WTC11 (cell line): ENCODE results near the gene GPR61. TPM values are rescaled to one million over a fixed set of nuclear protein-coding genes. Genes with fewer than 3 reads are reported as not detected.

ENCODE experiments used
- ATAC-seq: fragments of 200-7000 bp; cut with Tn5 transposase; 2 replicates; pipeline ENCODE4 v1.10.0; 2021; ENCODE audit warnings: mild to moderate bottlenecking, moderate library complexity
- CTCF ChIA-PET: fragments of 300-600 bp; sonication (Branson Sonifier 250); formaldehyde crosslinking; loops from one replicate; lab custom pipeline; 2021; ENCODE audit warnings: antibody characterized with exemption; lab: Charles Lee
- POLR2A ChIA-PET: fragments of 350-600 bp; sonication (Branson Sonifier 250); formaldehyde crosslinking; loops from one replicate; lab custom pipeline; 2021; ENCODE audit warnings: antibody characterized with exemption; lab: Charles Lee
- DNase-seq: peaks from one replicate; pipeline ENCODE4 v3.0.0; 2021; ENCODE audit warnings: low spot score
- H3K27ac Mint-ChIP-seq: 2 replicates; pipeline ENCODE4 v1.8.0; 2021; ENCODE audit warnings: mixed read lengths
- H3K27me3 Mint-ChIP-seq: 2 replicates; pipeline ENCODE4 v1.8.0; 2021; ENCODE audit warnings: low read depth, mild to moderate bottlenecking, moderate library complexity, mixed read lengths
- H3K36me3 Mint-ChIP-seq: 2 replicates; pipeline ENCODE4 v1.8.0; 2021; ENCODE audit warnings: mixed read lengths
- H3K4me1 Mint-ChIP-seq: 2 replicates; pipeline ENCODE4 v1.8.0; 2022; ENCODE audit warnings: mixed read lengths
- H3K4me3 Mint-ChIP-seq: 2 replicates; pipeline ENCODE4 v1.8.0; 2021; ENCODE audit warnings: mild to moderate bottlenecking, moderate library complexity, mixed read lengths
- H3K9me3 Mint-ChIP-seq: 2 replicates; pipeline ENCODE4 v1.8.0; 2021; ENCODE audit warnings: mixed read lengths
- AFF4 ChIP-seq: sonication (generic); formaldehyde crosslinking; IDR thresholded peaks from 2 replicates; pipeline ENCODE4 v1.8.1; 2023; ENCODE audit warnings: mild to moderate bottlenecking, missing genetic modification reagents, borderline replicate concordance
- CDX4 ChIP-seq: fragments of 250-450 bp; sonication (Bioruptor Pico); IDR thresholded peaks from 2 replicates; pipeline ENCODE4 v1.9.0; 2021; ENCODE audit warnings: moderate library complexity, mild to moderate bottlenecking, inconsistent platforms, borderline replicate concordance
- CREB1 ChIP-seq: sonication (generic); formaldehyde crosslinking; IDR thresholded peaks from 2 replicates; pipeline ENCODE4 v1.8.0; 2023; ENCODE audit warnings: mild to moderate bottlenecking, missing genetic modification reagents
- E2F4 ChIP-seq: sonication (generic); formaldehyde crosslinking; IDR thresholded peaks from 2 replicates; pipeline ENCODE4 v1.8.1; 2022; ENCODE audit warnings: low read depth, mild to moderate bottlenecking, moderate library complexity, missing genetic modification reagents, borderline replicate concordance
- ESRRA ChIP-seq: sonication (generic); formaldehyde crosslinking; IDR thresholded peaks from 2 replicates; pipeline ENCODE4 v1.8.1; 2022; ENCODE audit warnings: mild to moderate bottlenecking, missing genetic modification reagents, borderline replicate concordance
- IRF2 ChIP-seq: sonication (generic); formaldehyde crosslinking; IDR thresholded peaks from 2 replicates; pipeline ENCODE4 v1.8.0; 2022; ENCODE audit warnings: low read depth, missing genetic modification reagents, borderline replicate concordance
- JAZF1 ChIP-seq: fragments of 250-450 bp; sonication (Bioruptor Pico); IDR thresholded peaks from 2 replicates; pipeline ENCODE4 v1.9.0; 2021; ENCODE audit warnings: moderate library complexity, mild to moderate bottlenecking, inconsistent platforms
- MYBL2 ChIP-seq: sonication (generic); formaldehyde crosslinking; IDR thresholded peaks from 2 replicates; pipeline ENCODE4 v1.8.1; 2023; ENCODE audit warnings: mild to moderate bottlenecking, moderate library complexity, missing genetic modification reagents
- NFE2L1 ChIP-seq: sonication (generic); formaldehyde crosslinking; IDR thresholded peaks from 2 replicates; pipeline ENCODE4 v1.8.1; 2023; ENCODE audit warnings: missing genetic modification reagents
- NFYB ChIP-seq: sonication (generic); formaldehyde crosslinking; conservative IDR thresholded peaks from 2 replicates; pipeline ENCODE4 v1.8.0; 2022; ENCODE audit warnings: low read depth, missing genetic modification reagents
- OVOL2 ChIP-seq: fragments of 250-450 bp; sonication (Bioruptor Pico); IDR thresholded peaks from 2 replicates; pipeline ENCODE4 v1.9.0; 2021; ENCODE audit warnings: mild to moderate bottlenecking, borderline replicate concordance
- PREB ChIP-seq: sonication (generic); formaldehyde crosslinking; IDR thresholded peaks from 2 replicates; pipeline ENCODE4 v1.8.1; 2022; ENCODE audit warnings: mild to moderate bottlenecking, missing genetic modification reagents, moderate library complexity, borderline replicate concordance
- PRRX2 ChIP-seq: fragments of 250-450 bp; sonication (Bioruptor Pico); IDR thresholded peaks from 2 replicates; pipeline ENCODE4 v1.8.0; 2021; ENCODE audit warnings: mild to moderate bottlenecking
- TEAD4 ChIP-seq: sonication (generic); formaldehyde crosslinking; IDR thresholded peaks from 2 replicates; pipeline ENCODE4 v1.8.0; 2022; ENCODE audit warnings: mild to moderate bottlenecking, missing genetic modification reagents
- ZMAT4 ChIP-seq: fragments of 250-450 bp; sonication (Bioruptor Pico); IDR thresholded peaks from 2 replicates; pipeline ENCODE4 v1.9.0; 2021; ENCODE audit warnings: mild to moderate bottlenecking
- total RNA-seq: library from RNA; stranded (reverse); gene quantifications from 3 replicates; pipeline ENCODE4 v1.2.3, GENCODE V29; 2021
- TF ChIP-seq, protein P1 (sequence below): sonication (generic); formaldehyde crosslinking; IDR thresholded peaks from 2 replicates; pipeline ENCODE4 v1.8.1; 2023; ENCODE audit warnings: mild to moderate bottlenecking, missing genetic modification reagents
- TF ChIP-seq, protein P2 (sequence below): sonication (generic); formaldehyde crosslinking; IDR thresholded peaks from 2 replicates; pipeline ENCODE4 v1.8.0; 2023; ENCODE audit warnings: missing genetic modification reagents, mild to moderate bottlenecking, borderline replicate concordance

Gene GPR61
- total RNA-seq, 1 experiment from 2014 or later = 0.42 TPM

- TF ChIP-seq PREB (CRISPR knock-in tag) = no peak
- no peak for TF ChIP-seq PRRX2 (CRISPR knock-in tag)
- no peak for TF ChIP-seq AFF4 (CRISPR knock-in tag)
- TF ChIP-seq NFYB (CRISPR knock-in tag) = no peak
- TF ChIP-seq ZMAT4 = no peak
- TF ChIP-seq CDX4 (CRISPR knock-in tag) = no peak
- no peak for TF ChIP-seq MYBL2 (CRISPR knock-in tag)
Measured at GRCh38 chr1:109528712-109529111, 11.0 kb upstream of the GPR61 start (continued).

DNA sequence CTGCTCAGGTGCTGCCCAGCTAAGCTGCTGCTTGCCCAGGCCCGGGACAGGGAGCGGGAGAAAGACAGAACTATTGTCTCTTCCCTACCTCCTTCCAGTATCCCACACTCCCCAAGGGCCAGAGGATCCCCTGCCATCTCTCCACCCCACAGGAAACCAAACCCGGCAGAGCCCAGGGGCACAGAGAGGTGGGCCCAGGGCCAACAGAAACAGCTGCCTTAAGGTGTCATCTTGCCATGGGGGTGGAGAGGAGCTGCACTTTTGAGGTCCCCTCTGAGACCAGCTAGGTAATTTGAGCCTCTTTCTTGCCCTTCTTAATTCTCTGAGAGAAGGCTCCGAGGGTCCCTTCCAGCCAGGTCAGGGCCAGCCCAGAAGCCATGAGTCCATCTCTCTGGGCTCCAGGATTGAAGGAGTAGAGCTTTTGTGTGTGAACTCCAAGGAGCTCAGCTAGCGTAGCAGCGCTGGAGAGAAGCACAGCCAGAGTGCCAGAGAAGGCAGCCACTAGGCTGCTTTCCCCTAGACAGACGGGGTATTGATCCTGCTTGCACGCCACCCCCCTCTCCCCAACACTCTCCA is 9.7 kb upstream of the GPR61 start:
- no peak for ATAC-seq
- no peaks in the 10 kb centered on the region for H3K36me3 Mint-ChIP-seq
- no peak for TF ChIP-seq IRF2
- TF ChIP-seq NFYB (CRISPR knock-in tag) = no peak
- no peak for TF ChIP-seq E2F4
- CTCF ChIA-PET = interaction anchor here (0.8 to 16.4 kb wide), 15 partner anchors 14 to 393 kb away, joined by 3 to 740 read pairs (median 5); partner anchors contain the start of genes AMIGO1, ATXN7L2, CYB561D1 and GNAI3
- no peaks in the 10 kb centered on the region for H3K9me3 Mint-ChIP-seq
- POLR2A ChIA-PET = interaction anchor here (1.0 to 1.6 kb wide), 3 partner anchors 36 to 104 kb away, joined by 4 to 5 read pairs (median 4); partner anchors contain the start of gene CYB561D1
- H3K4me3 Mint-ChIP-seq = no peak overlapping the region
- peaks cover 10% of the 10 kb centered on the region for H3K4me1 Mint-ChIP-seq
- no peak overlapping the region for H3K27ac Mint-ChIP-seq
- no peak for DNase-seq
- H3K27me3 Mint-ChIP-seq = peaks cover 8% of the 10 kb centered on the region

DNA sequence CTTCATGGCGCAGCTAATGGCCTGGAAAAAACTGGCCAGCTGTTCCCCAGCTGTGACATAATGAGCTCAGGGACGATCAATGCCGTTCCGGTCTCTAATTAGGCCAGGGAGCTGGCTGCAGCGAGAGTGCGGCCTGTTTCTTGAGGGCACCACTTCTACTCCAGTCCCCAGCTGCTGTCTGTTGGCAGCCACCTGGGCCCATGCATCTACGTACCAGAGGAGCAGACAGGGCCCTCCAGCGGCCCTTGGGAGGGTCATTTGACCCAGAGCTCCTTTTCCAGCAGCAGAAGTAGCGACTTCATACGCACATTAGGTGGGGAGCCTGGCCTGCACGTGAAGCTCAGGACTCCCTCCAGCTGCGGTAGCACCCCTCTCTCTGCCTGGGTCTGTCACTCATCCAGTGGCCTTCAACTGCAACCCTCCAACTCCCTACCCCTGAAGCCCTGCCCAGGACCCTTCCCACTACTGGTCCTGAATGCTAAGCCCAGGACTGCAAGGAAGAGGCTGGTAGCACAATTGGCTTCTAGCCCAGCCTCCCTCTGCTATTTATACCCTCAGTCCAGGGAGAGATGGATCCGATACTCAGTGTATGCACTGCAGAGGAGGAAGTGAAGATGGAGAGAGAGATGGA is 9.1 kb upstream of the GPR61 start:
- DNase-seq (no peak), ATAC-seq (no peak)
- no peak overlapping the region for H3K27ac Mint-ChIP-seq
- H3K4me1 Mint-ChIP-seq = peaks cover 10% of the 10 kb centered on the region
- POLR2A ChIA-PET = interaction anchor here (1.0 to 1.6 kb wide), 3 partner anchors 36 to 105 kb away, joined by 4 to 5 read pairs (median 4); partner anchors contain the start of gene CYB561D1
- CTCF ChIA-PET = interaction anchor here (0.8 to 16.4 kb wide), 14 partner anchors 14 to 393 kb away, joined by 3 to 740 read pairs (median 6); partner anchors contain the start of genes AMIGO1, ATXN7L2, CYB561D1 and SORT1
- H3K36me3 Mint-ChIP-seq = no peaks in the 10 kb centered on the region
- no peak overlapping the region for H3K4me3 Mint-ChIP-seq
- no peaks in the 10 kb centered on the region for H3K9me3 Mint-ChIP-seq
- peaks cover 8% of the 10 kb centered on the region for H3K27me3 Mint-ChIP-seq
- TF ChIP-seq, protein P1, sequence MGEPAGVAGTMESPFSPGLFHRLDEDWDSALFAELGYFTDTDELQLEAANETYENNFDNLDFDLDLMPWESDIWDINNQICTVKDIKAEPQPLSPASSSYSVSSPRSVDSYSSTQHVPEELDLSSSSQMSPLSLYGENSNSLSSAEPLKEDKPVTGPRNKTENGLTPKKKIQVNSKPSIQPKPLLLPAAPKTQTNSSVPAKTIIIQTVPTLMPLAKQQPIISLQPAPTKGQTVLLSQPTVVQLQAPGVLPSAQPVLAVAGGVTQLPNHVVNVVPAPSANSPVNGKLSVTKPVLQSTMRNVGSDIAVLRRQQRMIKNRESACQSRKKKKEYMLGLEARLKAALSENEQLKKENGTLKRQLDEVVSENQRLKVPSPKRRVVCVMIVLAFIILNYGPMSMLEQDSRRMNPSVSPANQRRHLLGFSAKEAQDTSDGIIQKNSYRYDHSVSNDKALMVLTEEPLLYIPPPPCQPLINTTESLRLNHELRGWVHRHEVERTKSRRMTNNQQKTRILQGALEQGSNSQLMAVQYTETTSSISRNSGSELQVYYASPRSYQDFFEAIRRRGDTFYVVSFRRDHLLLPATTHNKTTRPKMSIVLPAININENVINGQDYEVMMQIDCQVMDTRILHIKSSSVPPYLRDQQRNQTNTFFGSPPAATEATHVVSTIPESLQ = no peak
- TF ChIP-seq ESRRA (CRISPR knock-in tag) = no peak
- TF ChIP-seq NFE2L1 = no peak
- TF ChIP-seq, protein P2, sequence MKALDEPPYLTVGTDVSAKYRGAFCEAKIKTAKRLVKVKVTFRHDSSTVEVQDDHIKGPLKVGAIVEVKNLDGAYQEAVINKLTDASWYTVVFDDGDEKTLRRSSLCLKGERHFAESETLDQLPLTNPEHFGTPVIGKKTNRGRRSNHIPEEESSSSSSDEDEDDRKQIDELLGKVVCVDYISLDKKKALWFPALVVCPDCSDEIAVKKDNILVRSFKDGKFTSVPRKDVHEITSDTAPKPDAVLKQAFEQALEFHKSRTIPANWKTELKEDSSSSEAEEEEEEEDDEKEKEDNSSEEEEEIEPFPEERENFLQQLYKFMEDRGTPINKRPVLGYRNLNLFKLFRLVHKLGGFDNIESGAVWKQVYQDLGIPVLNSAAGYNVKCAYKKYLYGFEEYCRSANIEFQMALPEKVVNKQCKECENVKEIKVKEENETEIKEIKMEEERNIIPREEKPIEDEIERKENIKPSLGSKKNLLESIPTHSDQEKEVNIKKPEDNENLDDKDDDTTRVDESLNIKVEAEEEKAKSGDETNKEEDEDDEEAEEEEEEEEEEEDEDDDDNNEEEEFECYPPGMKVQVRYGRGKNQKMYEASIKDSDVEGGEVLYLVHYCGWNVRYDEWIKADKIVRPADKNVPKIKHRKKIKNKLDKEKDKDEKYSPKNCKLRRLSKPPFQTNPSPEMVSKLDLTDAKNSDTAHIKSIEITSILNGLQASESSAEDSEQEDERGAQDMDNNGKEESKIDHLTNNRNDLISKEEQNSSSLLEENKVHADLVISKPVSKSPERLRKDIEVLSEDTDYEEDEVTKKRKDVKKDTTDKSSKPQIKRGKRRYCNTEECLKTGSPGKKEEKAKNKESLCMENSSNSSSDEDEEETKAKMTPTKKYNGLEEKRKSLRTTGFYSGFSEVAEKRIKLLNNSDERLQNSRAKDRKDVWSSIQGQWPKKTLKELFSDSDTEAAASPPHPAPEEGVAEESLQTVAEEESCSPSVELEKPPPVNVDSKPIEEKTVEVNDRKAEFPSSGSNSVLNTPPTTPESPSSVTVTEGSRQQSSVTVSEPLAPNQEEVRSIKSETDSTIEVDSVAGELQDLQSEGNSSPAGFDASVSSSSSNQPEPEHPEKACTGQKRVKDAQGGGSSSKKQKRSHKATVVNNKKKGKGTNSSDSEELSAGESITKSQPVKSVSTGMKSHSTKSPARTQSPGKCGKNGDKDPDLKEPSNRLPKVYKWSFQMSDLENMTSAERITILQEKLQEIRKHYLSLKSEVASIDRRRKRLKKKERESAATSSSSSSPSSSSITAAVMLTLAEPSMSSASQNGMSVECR (CRISPR knock-in tag) = no peak
- TF ChIP-seq TEAD4 (CRISPR knock-in tag) = no peak
- no peak for TF ChIP-seq JAZF1
- no peak for TF ChIP-seq CREB1 (CRISPR knock-in tag)
- TF ChIP-seq OVOL2 (CRISPR knock-in tag) = no peak
